Parathyroid adenoma (tissue), 2 donors: ENCODE results near the gene ANKS1A.

Experiments used
- H2AFZ ChIP-seq: fragments of 300-600 bp; sonication (generic); one replicate; pipeline ENCODE4 v1.7.0; 2017; ENCODE audit warnings: antibody characterized with exemption, mild to moderate bottlenecking
- H3K27ac ChIP-seq: fragments of 300-600 bp; sonication (generic); one replicate; pipeline ENCODE4 v1.7.0; 2017
- H3K27me3 ChIP-seq: fragments of 300-600 bp; sonication (generic); one replicate; pipeline ENCODE4 v1.7.0; 2017; ENCODE audit warnings: low read length; ENCODE audit not compliant: control insufficient read depth, insufficient read depth
- H3K36me3 ChIP-seq: fragments of 300-600 bp; sonication (generic); one replicate; pipeline ENCODE4 v1.7.0; 2017; ENCODE audit warnings: low read length; ENCODE audit not compliant: control insufficient read depth, insufficient read depth
- H3K4me1 ChIP-seq: fragments of 300-600 bp; sonication (generic); one replicate; pipeline ENCODE4 v1.7.0; 2017; ENCODE audit warnings: control low read depth
- H3K4me2 ChIP-seq: fragments of 300-600 bp; sonication (generic); one replicate; pipeline ENCODE4 v1.7.0; 2017; ENCODE audit warnings: low read length
- H3K4me3 ChIP-seq: fragments of 300-600 bp; sonication (generic); one replicate; pipeline ENCODE4 v1.7.0; 2017; ENCODE audit warnings: low read depth, low read length
- H3K79me2 ChIP-seq: fragments of 300-600 bp; sonication (generic); one replicate; pipeline ENCODE4 v1.7.0; 2017; ENCODE audit warnings: control low read depth
- H3K9ac ChIP-seq: fragments of 300-600 bp; sonication (generic); one replicate; pipeline ENCODE4 v1.7.0; 2017; ENCODE audit warnings: mild to moderate bottlenecking
- H3K9me3 ChIP-seq: fragments of 300-600 bp; sonication (generic); one replicate; pipeline ENCODE4 v1.7.0; 2017; ENCODE audit warnings: low read length; ENCODE audit not compliant: control insufficient read depth
- TF ChIP-seq, protein P1 (sequence below): fragments of 300-600 bp; sonication (generic); IDR thresholded peaks from one replicate; pipeline ENCODE4 v1.7.0; 2017; ENCODE audit warnings: antibody characterized with exemption, mild to moderate bottlenecking
- donor health status: primary hyperparathyroidism.

ANKS1A gene

GRCh38 chr6:34940030-34940434, 51.0 kb downstream of the ANKS1A start:
- H3K9ac ChIP-seq, result no peak overlapping the region
- peaks cover 6% of the 10 kb centered on the region for H3K4me1 ChIP-seq
- peak overlapping the region; percentile 49 for H3K4me2 ChIP-seq
- no peak overlapping the region for H3K27ac ChIP-seq
- H2AFZ ChIP-seq, result no peak overlapping the region
- peaks cover 28% of the 10 kb centered on the region for H3K79me2 ChIP-seq
- TF ChIP-seq, protein P1, sequence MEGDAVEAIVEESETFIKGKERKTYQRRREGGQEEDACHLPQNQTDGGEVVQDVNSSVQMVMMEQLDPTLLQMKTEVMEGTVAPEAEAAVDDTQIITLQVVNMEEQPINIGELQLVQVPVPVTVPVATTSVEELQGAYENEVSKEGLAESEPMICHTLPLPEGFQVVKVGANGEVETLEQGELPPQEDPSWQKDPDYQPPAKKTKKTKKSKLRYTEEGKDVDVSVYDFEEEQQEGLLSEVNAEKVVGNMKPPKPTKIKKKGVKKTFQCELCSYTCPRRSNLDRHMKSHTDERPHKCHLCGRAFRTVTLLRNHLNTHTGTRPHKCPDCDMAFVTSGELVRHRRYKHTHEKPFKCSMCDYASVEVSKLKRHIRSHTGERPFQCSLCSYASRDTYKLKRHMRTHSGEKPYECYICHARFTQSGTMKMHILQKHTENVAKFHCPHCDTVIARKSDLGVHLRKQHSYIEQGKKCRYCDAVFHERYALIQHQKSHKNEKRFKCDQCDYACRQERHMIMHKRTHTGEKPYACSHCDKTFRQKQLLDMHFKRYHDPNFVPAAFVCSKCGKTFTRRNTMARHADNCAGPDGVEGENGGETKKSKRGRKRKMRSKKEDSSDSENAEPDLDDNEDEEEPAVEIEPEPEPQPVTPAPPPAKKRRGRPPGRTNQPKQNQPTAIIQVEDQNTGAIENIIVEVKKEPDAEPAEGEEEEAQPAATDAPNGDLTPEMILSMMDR, result no peak
- no peaks in the 10 kb centered on the region for H3K27me3 ChIP-seq
- no peaks in the 10 kb centered on the region for H3K9me3 ChIP-seq
- H3K36me3 ChIP-seq, result no peaks in the 10 kb centered on the region
- H3K4me3 ChIP-seq, result no peak overlapping the region

DNA sequence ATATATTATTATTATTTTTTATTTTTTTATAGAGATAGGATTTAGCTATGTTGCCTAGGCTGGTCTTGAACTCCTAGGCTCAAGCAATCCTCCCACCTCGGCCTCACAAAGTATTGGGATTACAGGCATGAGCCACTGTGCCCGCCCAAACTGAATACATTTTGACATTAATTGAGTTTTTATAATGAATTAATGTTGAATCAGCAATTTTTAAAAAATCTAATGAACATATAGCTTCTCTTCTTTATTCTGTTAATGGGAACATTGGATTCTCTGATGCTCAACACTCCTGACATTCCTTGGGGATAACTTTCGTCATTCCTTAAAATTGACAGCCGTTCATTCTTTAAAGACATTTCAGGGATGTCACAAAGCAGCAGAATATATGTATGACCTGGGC, 52.4 kb downstream of the ANKS1A start:
- Histone ChIP-seq H3K9me3 (no peaks in the 10 kb centered on the region), H3K27me3 (no peaks in the 10 kb centered on the region), H2AFZ (no peak overlapping the region), H3K27ac (no peak overlapping the region), H3K4me2 (no peak overlapping the region), H3K4me1 (peaks cover 5% of the 10 kb centered on the region), H3K79me2 (peaks cover 34% of the 10 kb centered on the region), H3K36me3 (no peaks in the 10 kb centered on the region), H3K9ac (no peak overlapping the region), H3K4me3 (no peak overlapping the region)
- TF ChIP-seq, protein P1, result no peak

DNA sequence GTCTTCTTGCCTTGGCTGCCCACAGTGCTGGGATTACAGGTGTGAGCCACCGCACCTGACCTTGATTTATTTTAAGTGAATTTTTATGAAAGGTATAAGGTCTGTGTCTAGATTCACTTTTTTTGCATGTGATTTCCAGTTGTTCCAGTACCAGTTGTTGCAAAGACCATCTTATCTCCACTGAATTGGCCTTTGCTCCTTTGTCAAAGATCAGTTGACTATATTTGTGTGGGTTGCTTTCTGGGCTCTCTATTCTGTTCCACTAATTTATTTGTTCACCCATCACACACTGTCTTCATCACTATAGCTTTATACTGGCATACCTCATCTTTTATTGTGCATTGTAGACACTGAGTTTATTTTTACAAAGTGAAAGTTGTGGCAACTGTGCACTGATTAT, 56.3 kb downstream of the ANKS1A start:
- no peaks in the 10 kb centered on the region for H3K36me3 ChIP-seq
- TF ChIP-seq, protein P1, result no peak
- no peak overlapping the region for H3K9ac ChIP-seq
- H2AFZ ChIP-seq, result no peak overlapping the region
- peaks cover 47% of the 10 kb centered on the region for H3K79me2 ChIP-seq
- no peaks in the 10 kb centered on the region for H3K27me3 ChIP-seq
- H3K4me1 ChIP-seq, result no peaks in the 10 kb centered on the region
- no peak overlapping the region for H3K4me2 ChIP-seq
- H3K27ac ChIP-seq, result no peak overlapping the region
- H3K4me3 ChIP-seq, result no peak overlapping the region
- no peaks in the 10 kb centered on the region for H3K9me3 ChIP-seq

- Histone ChIP-seq H3K27me3 (no peaks in the 10 kb centered on the region), H2AFZ (no peak overlapping the region), H3K4me2 (no peak overlapping the region), H3K36me3 (no peaks in the 10 kb centered on the region), H3K9me3 (no peaks in the 10 kb centered on the region), H3K4me3 (no peak overlapping the region), H3K4me1 (no peaks in the 10 kb centered on the region), H3K79me2 (peaks cover 44% of the 10 kb centered on the region), H3K27ac (no peak overlapping the region), H3K9ac (no peak overlapping the region)
- TF ChIP-seq, protein P1, result no peak
These were observed 58.5 kb downstream of the ANKS1A start for GRCh38 chr6:34947561-34947960.

DNA sequence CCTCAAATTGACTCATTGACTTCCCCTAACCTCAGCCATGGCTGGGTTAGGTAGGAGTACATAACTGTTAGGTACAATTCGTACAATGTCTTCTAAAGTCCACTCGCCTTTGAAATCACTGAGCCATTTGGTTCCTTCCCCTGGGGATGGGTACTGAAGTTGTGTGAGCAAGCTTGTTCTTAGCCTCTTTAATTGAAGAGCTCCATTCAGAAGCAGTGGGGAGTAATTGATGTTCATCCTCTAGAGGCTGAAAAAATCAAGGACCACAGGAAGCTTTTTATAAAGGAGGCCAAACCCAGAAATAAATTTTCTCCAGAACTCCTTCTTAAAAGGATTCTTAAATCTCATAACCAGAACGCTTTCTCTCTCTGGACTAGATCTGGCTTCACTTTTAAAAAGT, 60.6 kb downstream of the ANKS1A start:
- Histone ChIP-seq H3K4me1 (no peaks in the 10 kb centered on the region), H3K36me3 (no peaks in the 10 kb centered on the region), H3K27me3 (no peaks in the 10 kb centered on the region), H3K79me2 (peaks cover 29% of the 10 kb centered on the region), H3K27ac (no peak overlapping the region), H3K9me3 (no peaks in the 10 kb centered on the region), H3K4me2 (no peak overlapping the region), H2AFZ (no peak overlapping the region), H3K9ac (no peak overlapping the region), H3K4me3 (no peak overlapping the region)
- TF ChIP-seq, protein P1, result no peak
